HepG2 (cell line): ENCODE data around the gene CMTM4. TPM values are rescaled to one million over a fixed set of nuclear protein-coding genes. Genes with fewer than 3 reads are reported as not detected.

Source experiments
- CSRNP2 ChIP-seq: sonication (generic); formaldehyde crosslinking; conservative IDR thresholded peaks from 2 replicates; pipeline ENCODE4 v1.8.0; 2022; ENCODE audit warnings: low read depth, missing genetic modification reagents
- MNT ChIP-seq: fragments of 450-650 bp; IDR thresholded peaks from 2 replicates; pipeline ENCODE4 v1.6.1; 2016
- MXD1 ChIP-seq: sonication (generic); formaldehyde crosslinking; IDR thresholded peaks from 2 replicates; pipeline ENCODE4 v1.4.0; 2020; ENCODE audit warnings: mild to moderate bottlenecking, missing genetic modification reagents
- NCOA1 ChIP-seq: sonication (generic); formaldehyde crosslinking; IDR thresholded peaks from 2 replicates; pipeline ENCODE4 v1.9.0; 2021; ENCODE audit warnings: missing genetic modification reagents
- ZNF317 ChIP-seq: sonication (generic); formaldehyde crosslinking; IDR thresholded peaks from 2 replicates; pipeline ENCODE4 v1.5.0; 2020; ENCODE audit warnings: mild to moderate bottlenecking, missing genetic modification reagents
- ZNF354B ChIP-seq: sonication (generic); formaldehyde crosslinking; IDR thresholded peaks from 2 replicates; pipeline ENCODE4 v1.8.0; 2022; ENCODE audit warnings: mild to moderate bottlenecking, missing genetic modification reagents
- ZNF362 ChIP-seq: sonication (generic); formaldehyde crosslinking; IDR thresholded peaks from 2 replicates; pipeline ENCODE4 v1.4.0; 2020; ENCODE audit warnings: missing genetic modification reagents, mild to moderate bottlenecking, borderline replicate concordance
- ZNF549 ChIP-seq: sonication (generic); formaldehyde crosslinking; IDR thresholded peaks from 2 replicates; pipeline ENCODE4 v1.5.0; 2020; ENCODE audit warnings: missing genetic modification reagents
- ZNF644 ChIP-seq: IDR thresholded peaks from 2 replicates; pipeline ENCODE4 v1.6.1; 2016; ENCODE audit warnings: low read depth
- ZNF660 ChIP-seq: sonication (generic); formaldehyde crosslinking; IDR thresholded peaks from 2 replicates; pipeline ENCODE4 v1.5.1; 2020; ENCODE audit warnings: mild to moderate bottlenecking, low read depth, missing genetic modification reagents, borderline replicate concordance
- ZNF775 ChIP-seq: sonication (generic); formaldehyde crosslinking; IDR thresholded peaks from 2 replicates; pipeline ENCODE4 v1.4.0; 2020; ENCODE audit warnings: missing genetic modification reagents, mild to moderate bottlenecking, moderate library complexity, borderline replicate concordance
- ZSCAN20 ChIP-seq: sonication (generic); formaldehyde crosslinking; IDR thresholded peaks from 2 replicates; pipeline ENCODE4 v1.4.0; 2020; ENCODE audit warnings: missing genetic modification reagents, mild to moderate bottlenecking, borderline replicate concordance
- polyA plus RNA-seq, 8 experiments: library from polyadenylated mRNA; depleted of rRNA in 3 of 8; stranded (reverse) in 7 of 8; unstranded in 1 of 8; fragments of >200 nt; fragmentation: Illumina TruSeq in 4 of 8; extraction: Trizol in 4 of 8; gene quantifications; 2 replicates each; pipeline versions ENCODE4 v1.2.1 to v1.2.3, GENCODE V29; 2011 to 2016; ENCODE audit warnings: low read depth in 4 of 8, missing spikeins in 1 of 8, mixed read lengths in 1 of 8; ENCODE audit not compliant: insufficient read depth in 1 of 8
- total RNA-seq, 5 experiments: library from RNA; depleted of rRNA; stranded (reverse); fragments of >200 nt; fragmentation: Illumina TruSeq; extraction: Trizol; gene quantifications; 2 replicates each; pipeline ENCODE4 v1.2.3, GENCODE V29; 2016; ENCODE audit warnings: low read depth in 1 of 5
- TF ChIP-seq, protein P1 (sequence below): sonication (generic); formaldehyde crosslinking; IDR thresholded peaks from 2 replicates; pipeline ENCODE4 v1.8.0; 2022; ENCODE audit warnings: missing genetic modification reagents, mild to moderate bottlenecking, inconsistent platforms, borderline replicate concordance
- TF ChIP-seq, protein P2 (sequence below): sonication (generic); formaldehyde crosslinking; IDR thresholded peaks from 2 replicates; pipeline ENCODE4 v1.8.1; 2022; ENCODE audit warnings: mild to moderate bottlenecking, missing genetic modification reagents
- TF ChIP-seq, protein P3 (sequence below): sonication (generic); formaldehyde crosslinking; IDR thresholded peaks from 2 replicates; pipeline ENCODE4 v1.8.0; 2022; ENCODE audit warnings: mild to moderate bottlenecking, missing genetic modification reagents, moderate library complexity

The CMTM4 gene
- total and polyA plus RNA-seq, 2 of the 13 experiments (the other 11 are each of a cell fraction or from before 2014, with no cell fraction given), result 32.0 to 36.3 TPM

GRCh38 chr16:66604376-66605176, 92.0 kb downstream of the CMTM4 start, which contains the start of gene CMTM3 (continued):
- TF ChIP-seq, protein P1, sequence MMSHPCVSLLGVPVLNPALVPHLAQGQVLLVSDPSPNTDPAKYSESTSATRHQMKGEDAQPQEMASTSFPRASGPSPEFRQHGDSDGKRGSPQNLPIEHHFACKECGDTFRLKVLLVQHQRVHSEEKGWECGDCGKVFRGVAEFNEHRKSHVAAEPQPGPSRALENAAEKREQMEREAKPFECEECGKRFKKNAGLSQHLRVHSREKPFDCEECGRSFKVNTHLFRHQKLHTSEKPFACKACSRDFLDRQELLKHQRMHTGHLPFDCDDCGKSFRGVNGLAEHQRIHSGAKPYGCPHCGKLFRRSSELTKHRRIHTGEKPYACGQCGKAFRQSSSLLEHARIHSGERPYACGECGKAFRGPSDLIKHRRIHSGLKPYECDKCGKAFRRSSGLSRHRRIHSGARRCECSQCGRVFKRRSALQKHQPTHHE (CRISPR knock-in tag), result no peak; the same call in 1 of the 2 replicates
- TF ChIP-seq ZNF549 (CRISPR knock-in tag), result no peak
- TF ChIP-seq CSRNP2 (CRISPR knock-in tag), result no peak
- TF ChIP-seq ZNF362 (CRISPR knock-in tag), result no peak
- 0 out of 2 replicates have a peak, but pooled peaks have one; percentile 39 for TF ChIP-seq NCOA1 (CRISPR knock-in tag)
- no peak for TF ChIP-seq ZNF354B (CRISPR knock-in tag)
- TF ChIP-seq, protein P2, sequence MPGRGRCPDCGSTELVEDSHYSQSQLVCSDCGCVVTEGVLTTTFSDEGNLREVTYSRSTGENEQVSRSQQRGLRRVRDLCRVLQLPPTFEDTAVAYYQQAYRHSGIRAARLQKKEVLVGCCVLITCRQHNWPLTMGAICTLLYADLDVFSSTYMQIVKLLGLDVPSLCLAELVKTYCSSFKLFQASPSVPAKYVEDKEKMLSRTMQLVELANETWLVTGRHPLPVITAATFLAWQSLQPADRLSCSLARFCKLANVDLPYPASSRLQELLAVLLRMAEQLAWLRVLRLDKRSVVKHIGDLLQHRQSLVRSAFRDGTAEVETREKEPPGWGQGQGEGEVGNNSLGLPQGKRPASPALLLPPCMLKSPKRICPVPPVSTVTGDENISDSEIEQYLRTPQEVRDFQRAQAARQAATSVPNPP (CRISPR knock-in tag), result no peak
- TF ChIP-seq, protein P3, sequence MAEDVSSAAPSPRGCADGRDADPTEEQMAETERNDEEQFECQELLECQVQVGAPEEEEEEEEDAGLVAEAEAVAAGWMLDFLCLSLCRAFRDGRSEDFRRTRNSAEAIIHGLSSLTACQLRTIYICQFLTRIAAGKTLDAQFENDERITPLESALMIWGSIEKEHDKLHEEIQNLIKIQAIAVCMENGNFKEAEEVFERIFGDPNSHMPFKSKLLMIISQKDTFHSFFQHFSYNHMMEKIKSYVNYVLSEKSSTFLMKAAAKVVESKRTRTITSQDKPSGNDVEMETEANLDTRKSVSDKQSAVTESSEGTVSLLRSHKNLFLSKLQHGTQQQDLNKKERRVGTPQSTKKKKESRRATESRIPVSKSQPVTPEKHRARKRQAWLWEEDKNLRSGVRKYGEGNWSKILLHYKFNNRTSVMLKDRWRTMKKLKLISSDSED (CRISPR knock-in tag), result no peak
- TF ChIP-seq ZNF317 (CRISPR knock-in tag), result no peak; the same call in 1 of the 2 replicates
- no peak for TF ChIP-seq ZNF775 (CRISPR knock-in tag)
- TF ChIP-seq ZNF660 (CRISPR knock-in tag), result no peak
- TF ChIP-seq MNT, result no peak
- TF ChIP-seq MXD1, result peak; percentile 21; the same call in 1 of the 2 replicates
- TF ChIP-seq ZSCAN20 (CRISPR knock-in tag), result peak; percentile 69; the same call in 1 of the 2 replicates
- TF ChIP-seq ZNF644 (CRISPR knock-in tag), result no peak
